ENCODE data around the gene TBC1D4. TPM values are rescaled to one million over a fixed set of nuclear protein-coding genes. Genes with fewer than 3 reads are reported as not detected.
A peak's percentile ranks its signal among the peaks of the same experiment; 100 is the strongest.

TBC1D4 gene
- total RNA-seq, 4 donors from 2014 or later: 14.9 to 20.8 (median 16.6) TPM

DNA sequence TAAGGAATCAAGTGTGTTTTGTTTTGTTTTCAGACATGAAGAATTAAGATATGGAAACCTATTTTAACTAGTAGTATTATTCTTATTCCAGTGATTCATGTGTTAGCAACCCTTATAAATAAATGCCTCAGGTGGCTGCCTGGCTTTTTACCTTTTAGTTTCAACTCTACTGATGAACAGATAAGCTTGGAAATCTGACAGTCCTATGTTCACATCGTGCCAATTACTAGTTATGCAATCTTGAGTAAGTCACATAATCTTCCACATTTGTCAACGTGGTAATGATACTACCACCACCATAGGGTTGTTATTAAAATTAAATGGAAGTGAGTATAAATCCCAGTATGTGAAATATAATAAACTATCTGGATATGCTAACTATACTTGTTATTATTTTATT lies 64.3 kb downstream of the TBC1D4 start:
- peaks cover 12 to 53% (median 41%) of the 10 kb centered on the region in 3 donors for H3K4me1 ChIP-seq
- peak overlapping the region in 2 of 4 donors; percentile 30 to 34 for H3K27ac ChIP-seq
- no peaks in the 10 kb centered on the region for H3K27me3 ChIP-seq
- H3K36me3 ChIP-seq: no peaks in the 10 kb centered on the region
- 28 to 36% methylated on average over 2 of the region's 2 CpGs for WGBS, 2 donors
- H3K4me3 ChIP-seq: no peak overlapping the region
- no peaks in the 10 kb centered on the region for H3K9me3 ChIP-seq
- no peak for TF ChIP-seq POLR2A (IDR thresholded peaks at IDR 0.05)
- TF ChIP-seq, protein P1, sequence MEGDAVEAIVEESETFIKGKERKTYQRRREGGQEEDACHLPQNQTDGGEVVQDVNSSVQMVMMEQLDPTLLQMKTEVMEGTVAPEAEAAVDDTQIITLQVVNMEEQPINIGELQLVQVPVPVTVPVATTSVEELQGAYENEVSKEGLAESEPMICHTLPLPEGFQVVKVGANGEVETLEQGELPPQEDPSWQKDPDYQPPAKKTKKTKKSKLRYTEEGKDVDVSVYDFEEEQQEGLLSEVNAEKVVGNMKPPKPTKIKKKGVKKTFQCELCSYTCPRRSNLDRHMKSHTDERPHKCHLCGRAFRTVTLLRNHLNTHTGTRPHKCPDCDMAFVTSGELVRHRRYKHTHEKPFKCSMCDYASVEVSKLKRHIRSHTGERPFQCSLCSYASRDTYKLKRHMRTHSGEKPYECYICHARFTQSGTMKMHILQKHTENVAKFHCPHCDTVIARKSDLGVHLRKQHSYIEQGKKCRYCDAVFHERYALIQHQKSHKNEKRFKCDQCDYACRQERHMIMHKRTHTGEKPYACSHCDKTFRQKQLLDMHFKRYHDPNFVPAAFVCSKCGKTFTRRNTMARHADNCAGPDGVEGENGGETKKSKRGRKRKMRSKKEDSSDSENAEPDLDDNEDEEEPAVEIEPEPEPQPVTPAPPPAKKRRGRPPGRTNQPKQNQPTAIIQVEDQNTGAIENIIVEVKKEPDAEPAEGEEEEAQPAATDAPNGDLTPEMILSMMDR (IDR thresholded peaks at IDR 0.05): no peak
- intact Hi-C loops (cut with DNase I): no loop called here
- no peak for DNase-seq

- Histone ChIP-seq H3K9me3 (no peaks in the 10 kb centered on the region), H3K36me3 (no peaks in the 10 kb centered on the region), H3K4me3 (no peak overlapping the region), H3K4me1 (peaks cover 12 to 53% (median 41%) of the 10 kb centered on the region in 3 donors), H3K27ac (peak overlapping the region in 3 of 4 donors; percentile 30 to 57 (median 34)), H3K27me3 (no peaks in the 10 kb centered on the region)
- intact Hi-C loops (cut with DNase I): no loop called here
- no peak for DNase-seq
- 44 to 58% methylated on average over 4 to 5 of the region's 6 CpGs for WGBS, 2 donors
- TF ChIP-seq POLR2A (IDR thresholded peaks at IDR 0.05): no peak
- TF ChIP-seq, protein P1 (IDR thresholded peaks at IDR 0.05): no peak
These were observed 65.0 kb downstream of the TBC1D4 start for GRCh38 chr13:75417012-75417384.

GRCh38 chr13:75416327-75417011 lies 65.5 kb downstream of the TBC1D4 start:
- Histone ChIP-seq H3K27me3 (no peaks in the 10 kb centered on the region), H3K4me1 (peaks cover 12 to 53% (median 41%) of the 10 kb centered on the region in 3 donors), H3K36me3 (no peaks in the 10 kb centered on the region), H3K27ac (peak overlapping the region in 2 of 4 donors; percentile 34 to 57), H3K4me3 (no peak overlapping the region), H3K9me3 (no peaks in the 10 kb centered on the region)
- no peak for DNase-seq
- 27 to 36% methylated on average over 6 of the region's 6 CpGs for WGBS, 2 donors
- intact Hi-C loops (cut with DNase I): no loop called here
- TF ChIP-seq POLR2A (IDR thresholded peaks at IDR 0.05): no peak
- TF ChIP-seq, protein P1 (IDR thresholded peaks at IDR 0.05): no peak

GRCh38 chr13:75415694-75416093 lies 66.3 kb downstream of the TBC1D4 start:
- H3K9me3 ChIP-seq: no peaks in the 10 kb centered on the region
- no peaks in the 10 kb centered on the region for H3K36me3 ChIP-seq
- DNase-seq: no peak
- H3K27me3 ChIP-seq: no peaks in the 10 kb centered on the region
- TF ChIP-seq, protein P1 (IDR thresholded peaks at IDR 0.05): no peak
- no peak for TF ChIP-seq POLR2A (IDR thresholded peaks at IDR 0.05)
- H3K27ac ChIP-seq: peak overlapping the region in 2 of 4 donors; percentile 28 to 39
- H3K4me1 ChIP-seq: peaks cover 12 to 50% (median 41%) of the 10 kb centered on the region in 3 donors
- no peak overlapping the region for H3K4me3 ChIP-seq
- WGBS, 2 donors: 88 to 91% methylated on average over 1 of the region's 1 CpG
- intact Hi-C loops (cut with DNase I): no loop called here

- intact Hi-C loops (cut with DNase I): no loop called here
- WGBS, 2 donors: 69 to 82% methylated on average over 2 of the region's 2 CpGs
- Histone ChIP-seq H3K4me1 (peaks cover 12 to 50% (median 41%) of the 10 kb centered on the region in 3 donors), H3K9me3 (no peaks in the 10 kb centered on the region), H3K4me3 (no peak overlapping the region), H3K36me3 (no peaks in the 10 kb centered on the region), H3K27me3 (no peaks in the 10 kb centered on the region), H3K27ac (peak overlapping the region in 1 of 4 donors; percentile 39)
- no peak for TF ChIP-seq POLR2A (IDR thresholded peaks at IDR 0.05)
- no peak for DNase-seq
These were observed 66.8 kb downstream of the TBC1D4 start for GRCh38 chr13:75415171-75415570.

All from esophagus squamous epithelium (tissue), 5 donors.